GM13976 (cell line): Measurements from ENCODE around the gene SELENOO.

Experiments used
- DNase-seq: peaks from one replicate; pipeline ENCODE4 v3.0.0; 2012; ENCODE audit warnings: low spot score
- in situ Hi-C: fragments of 300-500 bp; cut with MboI; formaldehyde crosslinking; loops from one replicate; pipeline ENCODE4 v1.12.0; 2022; ENCODE audit warnings: low sequenced_read_pairs, mixed read lengths, inconsistent platforms; ENCODE audit not compliant: unreplicated experiment
- TF ChIP-seq, protein P1 (sequence below): IDR thresholded peaks from 2 replicates; pipeline ENCODE4 v1.5.1; 2012; ENCODE audit warnings: borderline replicate concordance, mild to moderate bottlenecking; ENCODE audit not compliant: insufficient read depth; ENCODE audit errors: extremely low read depth, missing control alignments, control extremely low read depth

Gene SELENOO

DNA sequence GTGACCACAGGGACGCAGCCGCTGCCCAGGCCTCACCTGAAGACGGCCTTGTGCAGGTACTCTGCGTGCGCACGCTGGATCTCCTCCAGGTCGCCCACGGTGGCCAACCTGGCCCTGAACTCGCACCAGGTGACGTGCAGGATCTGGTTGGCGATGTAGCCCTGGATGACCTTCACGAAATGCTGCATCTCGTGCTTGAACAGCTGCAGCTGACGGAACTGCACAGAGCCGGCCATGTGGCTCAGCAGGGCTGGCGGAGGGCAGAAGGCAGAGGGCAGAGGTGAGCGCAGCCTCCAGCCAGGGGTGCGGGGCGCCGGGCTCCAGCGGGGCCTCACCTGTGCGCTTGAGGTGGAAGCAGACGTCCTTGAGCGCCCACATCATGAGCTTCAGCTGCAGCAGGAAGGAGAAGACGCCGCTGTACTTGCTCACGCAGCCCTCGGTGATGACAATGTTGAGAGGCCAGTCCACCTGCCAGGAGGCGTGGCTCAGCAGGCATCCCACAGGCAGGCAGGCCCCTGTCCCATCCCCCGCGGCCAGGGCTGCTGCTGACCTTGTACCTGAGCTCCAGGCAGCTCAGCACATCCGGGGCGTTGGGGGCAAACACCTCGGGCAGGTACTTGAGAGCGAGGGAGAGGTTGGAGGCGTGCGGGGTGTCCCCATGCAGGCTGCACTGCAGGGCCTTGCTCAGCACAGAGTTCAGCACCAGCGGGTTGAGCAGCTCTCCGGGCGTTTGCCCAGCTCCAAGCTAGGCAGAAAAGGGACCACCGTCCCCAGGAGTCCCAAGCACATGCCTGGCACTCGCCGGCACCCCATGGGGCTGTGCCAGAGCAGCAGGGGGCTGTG is 17.6 kb downstream of the SELENOO start:
- no peak for DNase-seq
- TF ChIP-seq, protein P1, sequence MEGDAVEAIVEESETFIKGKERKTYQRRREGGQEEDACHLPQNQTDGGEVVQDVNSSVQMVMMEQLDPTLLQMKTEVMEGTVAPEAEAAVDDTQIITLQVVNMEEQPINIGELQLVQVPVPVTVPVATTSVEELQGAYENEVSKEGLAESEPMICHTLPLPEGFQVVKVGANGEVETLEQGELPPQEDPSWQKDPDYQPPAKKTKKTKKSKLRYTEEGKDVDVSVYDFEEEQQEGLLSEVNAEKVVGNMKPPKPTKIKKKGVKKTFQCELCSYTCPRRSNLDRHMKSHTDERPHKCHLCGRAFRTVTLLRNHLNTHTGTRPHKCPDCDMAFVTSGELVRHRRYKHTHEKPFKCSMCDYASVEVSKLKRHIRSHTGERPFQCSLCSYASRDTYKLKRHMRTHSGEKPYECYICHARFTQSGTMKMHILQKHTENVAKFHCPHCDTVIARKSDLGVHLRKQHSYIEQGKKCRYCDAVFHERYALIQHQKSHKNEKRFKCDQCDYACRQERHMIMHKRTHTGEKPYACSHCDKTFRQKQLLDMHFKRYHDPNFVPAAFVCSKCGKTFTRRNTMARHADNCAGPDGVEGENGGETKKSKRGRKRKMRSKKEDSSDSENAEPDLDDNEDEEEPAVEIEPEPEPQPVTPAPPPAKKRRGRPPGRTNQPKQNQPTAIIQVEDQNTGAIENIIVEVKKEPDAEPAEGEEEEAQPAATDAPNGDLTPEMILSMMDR, result no peak
- in situ Hi-C loops, result no loop called here

DNA sequence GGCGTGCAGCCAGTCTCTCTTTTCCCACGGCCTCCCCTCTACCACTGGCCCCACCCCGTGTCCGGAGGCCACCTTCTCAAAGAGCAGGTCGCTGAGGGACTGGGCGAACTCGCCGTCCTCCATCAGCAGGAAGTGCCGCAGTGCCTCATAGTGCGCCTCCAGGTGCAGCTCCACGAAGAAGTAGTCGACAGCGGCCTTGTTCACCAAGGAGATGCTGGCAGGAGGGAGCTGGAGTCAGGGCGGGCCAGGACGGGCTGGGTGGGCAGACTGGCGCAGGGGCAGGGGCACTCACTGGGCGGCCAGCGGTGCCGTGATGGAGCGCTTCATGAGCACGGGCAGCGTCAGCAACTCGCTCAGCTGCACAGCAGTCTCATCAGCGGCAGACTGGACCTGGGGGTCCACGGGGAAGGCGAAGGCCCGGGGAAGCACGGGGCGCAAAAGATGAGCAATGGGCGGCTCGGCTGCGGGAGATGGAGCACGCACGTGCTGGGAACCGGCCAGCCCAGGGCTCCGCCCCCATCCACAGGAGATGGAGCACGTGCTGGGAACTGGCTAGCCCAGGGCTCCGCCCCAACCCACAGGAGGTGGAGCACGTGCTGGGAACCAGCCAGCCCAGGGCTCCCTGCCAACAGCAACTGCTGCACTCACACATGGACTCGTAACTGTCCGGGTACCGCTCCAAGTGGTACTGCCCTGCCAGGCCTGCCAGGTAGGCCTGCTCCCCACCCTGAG is 18.4 kb downstream of the SELENOO start:
- DNase-seq, result no peak

DNA sequence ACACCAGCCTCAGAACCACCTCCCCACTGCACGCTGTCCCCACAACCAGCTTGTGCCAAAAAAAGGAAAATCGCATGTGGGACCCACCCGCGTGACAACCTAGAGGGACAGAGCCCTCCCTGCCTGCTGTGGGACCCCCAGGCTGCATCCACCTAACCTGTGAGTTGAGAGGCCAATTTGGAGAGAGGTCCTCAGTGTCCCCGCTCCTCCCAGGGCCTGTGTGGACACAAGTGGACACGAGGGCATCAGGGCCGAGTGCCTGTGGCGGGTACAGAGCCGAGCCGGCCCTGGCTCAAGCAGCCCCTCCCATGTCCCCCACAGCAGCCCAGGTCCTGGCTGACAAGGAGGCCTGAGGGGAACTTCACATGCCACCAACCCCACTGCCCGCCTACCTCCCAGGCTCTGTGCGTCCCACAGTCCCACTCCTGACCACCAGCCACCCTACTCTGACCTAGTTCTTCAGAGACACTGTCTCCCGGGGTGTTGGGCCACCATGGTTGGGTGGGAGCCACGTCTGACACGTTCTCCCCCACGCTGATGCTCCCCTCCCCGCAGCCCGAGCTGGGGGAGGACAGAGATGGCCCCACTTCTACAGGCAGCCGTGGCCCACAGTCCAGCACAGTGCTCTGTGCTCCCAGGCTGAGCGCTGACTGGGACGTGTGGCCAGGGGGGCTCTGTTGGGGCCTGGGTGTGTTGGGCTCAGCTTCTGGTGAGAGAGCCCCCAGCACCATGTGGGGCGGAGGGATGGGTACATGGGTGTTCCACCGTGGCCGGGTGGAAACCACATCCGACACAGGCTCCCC is 19.2 kb downstream of the SELENOO start:
- TF ChIP-seq, protein P1, result no peak
- no peak for DNase-seq
- in situ Hi-C loops, result no loop called here

More for the DNA sequence above, 18.4 kb downstream of the SELENOO start:
- in situ Hi-C loops, result no loop called here
- TF ChIP-seq, protein P1, result no peak

DNA sequence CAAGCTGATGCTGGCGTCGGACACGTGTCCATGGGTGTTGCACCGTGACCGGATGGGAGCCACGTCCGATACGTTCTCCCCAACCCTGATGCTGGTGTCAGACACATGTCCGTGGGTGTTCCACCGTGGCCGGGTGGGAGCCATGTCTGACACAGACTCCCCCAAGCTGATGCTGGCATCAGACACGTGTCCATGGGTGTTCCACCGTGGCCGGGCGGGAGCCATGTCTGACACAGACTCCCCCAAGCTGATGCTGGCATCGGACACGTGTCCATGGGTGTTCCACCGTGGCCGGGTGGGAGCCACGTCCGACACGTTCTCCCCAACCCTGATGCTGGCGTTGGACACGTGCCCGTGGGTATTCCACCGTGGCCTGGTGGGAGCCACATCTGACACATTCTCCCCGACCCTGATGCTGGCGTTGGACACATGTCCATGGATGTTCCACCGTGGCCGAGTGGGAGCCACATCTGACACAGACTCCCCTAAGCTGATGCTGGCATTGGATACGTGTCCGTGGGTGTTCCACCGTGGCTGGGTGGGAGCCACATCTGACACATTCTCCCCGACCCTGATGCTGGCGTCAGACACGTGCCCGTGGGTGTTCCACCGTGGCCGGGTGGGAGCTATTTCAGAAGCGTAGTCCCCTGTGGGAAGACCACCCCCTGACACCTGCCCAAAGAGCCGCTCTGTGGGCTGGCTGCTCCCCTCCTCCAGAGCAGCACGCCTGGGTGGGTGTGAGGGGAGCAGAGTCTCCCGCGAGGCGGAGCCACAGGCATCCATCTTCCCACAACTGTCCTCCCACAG is 20.0 kb downstream of the SELENOO start:
- in situ Hi-C loops, result no loop called here
- TF ChIP-seq, protein P1, result no peak
- no peak for DNase-seq

DNA sequence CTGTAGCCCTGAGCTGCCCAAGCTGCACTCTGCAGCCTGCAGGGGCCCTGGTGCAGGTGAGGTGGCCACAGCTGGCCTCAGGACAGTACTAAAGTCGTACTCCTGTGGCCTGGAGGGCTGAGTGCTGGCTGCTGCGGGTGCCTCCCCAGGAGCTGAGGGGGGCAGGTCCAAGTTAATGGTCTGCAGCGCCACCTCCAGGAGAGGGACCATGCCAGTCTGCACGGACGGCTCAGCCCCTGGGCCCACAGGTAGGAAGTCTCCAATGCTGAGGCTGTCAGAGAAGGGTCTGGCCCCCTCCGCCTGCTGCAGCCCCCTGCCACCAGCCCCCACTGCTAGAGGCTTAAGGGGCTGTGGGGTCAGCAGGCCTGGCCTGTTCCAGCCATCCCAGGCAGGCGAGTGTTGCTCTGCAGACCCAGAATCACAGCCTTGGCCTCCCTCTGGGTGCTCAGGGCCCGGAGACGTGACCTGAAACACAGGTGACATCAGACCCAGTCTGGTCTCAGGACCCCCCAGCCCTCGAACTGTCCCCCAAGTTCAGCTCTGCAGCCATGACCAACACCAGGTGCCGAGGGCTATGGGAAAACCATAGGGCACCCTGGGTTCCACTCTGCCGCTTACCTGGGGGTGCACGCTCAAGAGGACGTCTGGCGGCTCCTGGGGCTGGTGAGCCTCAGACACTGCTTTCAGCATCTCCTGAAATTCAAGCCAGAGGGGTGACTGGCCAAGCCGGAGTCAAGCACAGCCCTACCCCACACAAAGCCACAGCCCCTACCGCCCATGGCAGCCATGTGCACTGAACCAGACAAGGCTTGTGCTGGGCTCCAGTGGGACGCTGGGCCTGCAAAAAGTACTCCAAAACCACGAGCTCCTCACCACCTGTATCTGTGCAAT is 20.8 kb downstream of the SELENOO start:
- DNase-seq, result no peak
- in situ Hi-C loops, result no loop called here
- TF ChIP-seq, protein P1, result no peak
